DND-41 (cell line): Measurements from ENCODE around the gene SMC3.

Experiments used
- CTCF ChIP-seq: IDR thresholded peaks from 2 replicates; pipeline ENCODE4 v1.5.1; 2012; ENCODE audit warnings: borderline replicate concordance, low read length, moderate library complexity, mild to moderate bottlenecking; ENCODE audit not compliant: poor library complexity, severe bottlenecking; ENCODE audit errors: extremely low read depth
- EZH2 ChIP-seq: IDR thresholded peaks from 3 replicates; pipeline ENCODE4 v1.6.1; 2012; ENCODE audit warnings: borderline replicate concordance, low read depth, mild to moderate bottlenecking, moderate library complexity, low read length, inconsistent platforms; ENCODE audit not compliant: severe bottlenecking

GRCh38 chr10:110649347-110650264 lies 82.1 kb downstream of the SMC3 start:
- no peak for TF ChIP-seq CTCF
- TF ChIP-seq EZH2, result no peak
